ENCODE measurements around the gene CERK. TPM values are rescaled to one million over a fixed set of nuclear protein-coding genes. Genes with fewer than 3 reads are reported as not detected.

Gene CERK
- total RNA-seq, 2 donors from 2014 or later, result 44.8 to 48.0 TPM

- ATAC-seq, result no peak
- H3K9me3 Mint-ChIP-seq, result no peaks in the 10 kb centered on the region
Observed at GRCh38 chr22:46730568-46731245, 7.3 kb downstream of the CERK start.

GRCh38 chr22:46728470-46728869 lies 9.6 kb downstream of the CERK start:
- peaks cover 0 to 7% of the 10 kb centered on the region in 2 donors for H3K36me3 Mint-ChIP-seq
- ATAC-seq (no peak), DNase-seq (ENCODE audit: low spot score in 2 of 2) (no peak)
- H3K9me3 Mint-ChIP-seq, result no peaks in the 10 kb centered on the region
- H3K27ac Mint-ChIP-seq, result peak overlapping the region; percentile 44 to 50

More at GRCh38 chr22:46730568-46731245, 7.3 kb downstream of the CERK start:
- no peak for DNase-seq (ENCODE audit: low spot score in 2 of 2)
- Mint-ChIP-seq H3K27ac (peak overlapping the region; percentile 36 to 85), H3K36me3 (peaks cover 0 to 7% of the 10 kb centered on the region in 2 donors)

DNA sequence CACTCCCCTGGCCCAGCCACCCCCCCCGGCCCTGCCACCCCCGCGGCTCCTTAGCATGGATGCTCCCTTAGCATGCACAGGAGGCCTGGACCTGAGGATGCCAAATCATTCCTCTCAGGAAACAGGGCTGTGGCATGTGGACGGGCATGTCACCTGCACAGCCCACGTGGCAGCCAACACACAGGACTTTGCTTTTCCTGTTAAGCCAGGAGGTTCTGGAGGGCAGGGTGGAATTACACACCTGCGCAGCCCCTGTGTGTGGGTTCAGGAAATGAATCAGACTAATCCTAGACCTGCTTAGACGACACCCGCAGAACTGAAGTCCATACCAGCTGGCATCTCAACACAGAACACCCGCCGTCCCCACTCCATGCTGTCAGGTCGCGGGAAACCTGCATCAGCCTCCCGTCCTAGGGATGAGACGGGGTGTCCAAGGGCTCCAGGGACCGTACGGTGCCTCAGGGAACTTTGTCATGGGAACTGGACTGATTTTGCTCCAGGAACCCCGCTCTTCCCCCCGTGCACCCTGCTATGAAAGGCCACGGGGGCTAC lies 10.2 kb downstream of the CERK start:
- no peak for ATAC-seq
- Mint-ChIP-seq H3K36me3 (peaks cover 0 to 7% of the 10 kb centered on the region in 2 donors), H3K27ac (peak overlapping the region in 1 of 2 donors; percentile 44)

GRCh38 chr22:46726986-46727317 lies 11.1 kb downstream of the CERK start:
- ATAC-seq, result no peak

More for the DNA sequence above, 10.2 kb downstream of the CERK start:
- no peaks in the 10 kb centered on the region for H3K9me3 Mint-ChIP-seq
- DNase-seq (ENCODE audit: low spot score in 2 of 2), result no peak

DNA sequence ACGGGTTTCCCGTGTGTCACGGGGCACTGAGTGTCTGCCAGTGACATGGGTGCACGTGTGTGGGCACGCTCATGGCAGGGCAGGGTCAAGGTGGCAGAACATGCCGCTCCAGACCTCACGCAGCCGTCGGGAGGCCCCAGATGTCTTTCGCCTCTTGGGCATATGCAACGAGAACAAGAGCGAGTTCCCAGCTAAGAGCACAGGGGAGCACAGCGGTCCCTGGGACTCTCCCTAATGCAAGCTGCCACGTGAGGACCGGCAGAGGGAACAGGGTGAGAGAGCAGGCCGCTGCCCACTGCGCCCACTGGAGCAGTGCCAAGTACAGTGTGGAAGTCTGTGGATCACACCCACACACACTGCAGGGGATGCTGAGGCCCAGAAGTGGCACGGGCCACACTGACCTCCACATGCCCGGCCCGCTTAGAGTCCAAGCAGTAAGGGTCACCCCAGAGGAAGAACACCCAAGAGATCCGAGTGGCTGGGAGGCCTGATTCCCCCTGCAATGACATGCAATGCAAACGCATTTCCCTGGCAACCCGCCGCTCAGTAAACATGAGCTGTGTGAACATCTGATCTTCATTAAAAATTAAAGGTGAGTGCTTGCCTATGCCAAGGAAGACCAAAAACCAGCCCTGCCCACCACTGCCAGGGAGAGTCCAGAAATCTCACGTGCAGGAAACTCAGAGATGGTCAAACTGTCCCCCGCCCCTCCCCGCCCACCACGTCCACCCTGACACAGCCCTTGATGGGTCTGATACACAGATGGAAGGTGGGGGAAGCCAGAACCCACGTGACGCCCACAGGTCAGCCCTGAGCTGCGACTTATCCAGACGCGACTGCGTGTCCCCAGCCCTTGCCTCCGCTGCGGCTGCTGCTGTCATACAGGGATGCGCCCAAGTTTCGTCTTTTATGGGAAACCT lies 11.7 kb downstream of the CERK start:
- DNase-seq (ENCODE audit: low spot score in 2 of 2) (no peak), ATAC-seq (no peak)
- Mint-ChIP-seq H3K36me3 (peaks cover 0 to 1% of the 10 kb centered on the region in 2 donors), H3K9me3 (no peaks in the 10 kb centered on the region), H3K27ac (peak overlapping the region in 1 of 2 donors; percentile 22)

More at GRCh38 chr22:46726986-46727317, 11.1 kb downstream of the CERK start:
- Mint-ChIP-seq H3K36me3 (peaks cover 0 to 7% of the 10 kb centered on the region in 2 donors), H3K27ac (no peak overlapping the region), H3K9me3 (no peaks in the 10 kb centered on the region)
- no peak for DNase-seq (ENCODE audit: low spot score in 2 of 2)

- Mint-ChIP-seq H3K36me3 (no peaks in the 10 kb centered on the region), H3K27ac (no peak overlapping the region)
- no peak for ATAC-seq
Observed at GRCh38 chr22:46725096-46725495, 13.0 kb downstream of the CERK start.

GRCh38 chr22:46723882-46724281 lies 14.2 kb downstream of the CERK start:
- ATAC-seq, result no peak
- Mint-ChIP-seq H3K36me3 (peaks cover 0 to 4% of the 10 kb centered on the region in 2 donors), H3K27ac (peak overlapping the region in 1 of 2 donors; percentile 25), H3K9me3 (no peaks in the 10 kb centered on the region)
- DNase-seq (ENCODE audit: low spot score in 2 of 2), result no peak

More at GRCh38 chr22:46725096-46725495, 13.0 kb downstream of the CERK start:
- no peak for DNase-seq (ENCODE audit: low spot score in 2 of 2)
- no peaks in the 10 kb centered on the region for H3K9me3 Mint-ChIP-seq

GRCh38 chr22:46721501-46722085 lies 16.5 kb downstream of the CERK start:
- Mint-ChIP-seq H3K9me3 (no peaks in the 10 kb centered on the region), H3K36me3 (peaks cover 0 to 4% of the 10 kb centered on the region in 2 donors), H3K27ac (peak overlapping the region in 1 of 2 donors; percentile 55)
- DNase-seq (ENCODE audit: low spot score in 2 of 2) (no peak), ATAC-seq (no peak)

GRCh38 chr22:46719921-46720320 lies 18.1 kb downstream of the CERK start:
- Mint-ChIP-seq H3K9me3 (no peaks in the 10 kb centered on the region), H3K36me3 (peaks cover 0 to 4% of the 10 kb centered on the region in 2 donors), H3K27ac (no peak overlapping the region)
- ATAC-seq (no peak), DNase-seq (ENCODE audit: low spot score in 2 of 2) (no peak)

DNA sequence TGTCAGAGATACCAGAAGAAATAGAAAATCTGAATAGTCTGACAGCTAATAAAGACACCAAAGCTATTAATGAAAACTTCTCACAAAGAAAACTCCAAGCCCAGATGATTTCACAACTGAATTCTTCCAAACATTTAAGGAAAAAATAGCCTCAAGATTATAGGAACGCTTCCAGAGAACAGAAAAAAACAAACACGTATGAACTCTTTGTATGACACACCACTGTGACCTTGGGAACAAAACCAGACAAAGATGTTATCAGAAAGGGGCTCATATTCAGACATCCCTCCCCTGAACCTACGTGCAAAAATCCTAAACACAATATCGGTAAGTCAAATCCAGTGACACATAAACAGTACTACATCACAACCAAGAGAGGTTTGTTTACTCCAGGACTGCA lies 23.5 kb downstream of the CERK start:
- Mint-ChIP-seq H3K27ac (peak overlapping the region in 1 of 2 donors; percentile 75), H3K36me3 (peaks cover 0 to 15% of the 10 kb centered on the region in 2 donors), H3K9me3 (no peaks in the 10 kb centered on the region)
- no peak for ATAC-seq
- DNase-seq (ENCODE audit: low spot score in 2 of 2), result no peak

DNA sequence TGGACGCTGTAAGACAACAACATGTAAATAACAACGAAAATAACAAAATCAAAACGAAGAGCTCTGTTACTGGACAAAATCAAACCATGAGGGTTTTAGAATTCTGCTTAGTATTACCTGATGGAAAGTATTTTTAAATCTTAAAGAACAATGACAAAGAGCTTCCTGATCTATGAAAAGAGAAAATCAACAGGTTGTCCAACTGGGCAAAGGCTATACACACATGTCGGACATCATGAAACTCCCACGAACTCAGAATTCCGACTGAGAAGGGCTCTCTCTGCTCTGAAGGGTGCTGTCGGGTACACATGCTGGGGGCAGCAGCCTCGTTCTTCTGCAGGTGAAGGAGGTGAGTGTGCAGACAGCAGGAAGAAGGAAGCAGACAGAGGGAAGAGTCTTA lies 25.8 kb downstream of the CERK start:
- Mint-ChIP-seq H3K9me3 (no peaks in the 10 kb centered on the region), H3K27ac (peak overlapping the region in 1 of 2 donors; percentile 70), H3K36me3 (peaks cover 10 to 15% of the 10 kb centered on the region in 2 donors)
- DNase-seq (ENCODE audit: low spot score in 2 of 2), result no peak
- ATAC-seq, result no peak

DNA sequence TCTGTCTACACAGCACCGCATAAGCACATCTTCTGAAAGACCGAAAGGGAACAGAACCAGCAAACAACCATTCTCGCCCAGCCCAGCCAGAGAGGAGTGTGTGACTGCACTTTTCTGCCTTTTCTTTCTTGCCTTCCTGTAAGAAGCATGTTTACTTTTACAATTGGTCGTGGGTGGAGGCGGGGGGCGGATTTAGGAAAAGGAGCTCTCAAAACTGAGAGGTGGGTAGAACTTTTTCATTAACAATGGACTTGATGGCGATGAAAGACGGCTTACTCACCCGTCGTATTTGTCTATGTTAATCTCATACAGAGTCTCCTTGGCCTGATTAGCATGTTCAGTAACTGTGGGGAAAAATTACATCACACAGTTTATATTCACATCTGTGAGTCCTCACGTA lies 27.2 kb downstream of the CERK start:
- Mint-ChIP-seq H3K27ac (peak overlapping the region in 1 of 2 donors; percentile 77), H3K36me3 (peaks cover 10 to 22% of the 10 kb centered on the region in 2 donors)
- DNase-seq (ENCODE audit: low spot score in 2 of 2), result no peak

DNA sequence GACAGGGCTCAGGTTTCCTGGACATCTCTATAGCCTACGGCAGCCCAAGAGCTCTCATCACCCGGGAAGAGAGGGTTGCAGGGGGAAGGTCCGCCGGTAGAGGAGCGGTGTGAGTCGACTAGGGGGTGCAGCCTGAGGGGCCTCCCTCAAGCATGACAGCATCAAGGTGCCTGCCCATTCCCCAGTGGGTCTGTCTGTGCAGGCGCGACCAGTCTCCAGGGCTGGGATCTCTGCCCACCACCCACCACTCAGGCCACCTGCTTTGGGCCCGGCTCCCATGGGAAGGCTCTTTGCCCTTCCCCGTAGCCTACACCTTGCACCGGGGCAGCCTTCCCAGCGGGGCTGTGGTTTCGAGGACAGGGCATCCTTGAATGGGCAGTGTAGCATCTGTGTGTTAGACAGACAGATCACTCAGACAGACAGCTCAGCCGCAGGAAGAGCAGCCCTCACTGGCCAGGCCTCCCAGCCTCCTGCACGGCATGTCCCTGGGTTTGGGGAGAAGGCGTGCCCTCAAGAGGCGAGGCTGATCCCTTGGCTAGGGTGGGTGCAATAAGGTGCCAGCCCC lies 29.2 kb downstream of the CERK start:
- no peak for ATAC-seq

More for the DNA sequence above, 27.2 kb downstream of the CERK start:
- no peaks in the 10 kb centered on the region for H3K9me3 Mint-ChIP-seq
- ATAC-seq, result no peak

DNA sequence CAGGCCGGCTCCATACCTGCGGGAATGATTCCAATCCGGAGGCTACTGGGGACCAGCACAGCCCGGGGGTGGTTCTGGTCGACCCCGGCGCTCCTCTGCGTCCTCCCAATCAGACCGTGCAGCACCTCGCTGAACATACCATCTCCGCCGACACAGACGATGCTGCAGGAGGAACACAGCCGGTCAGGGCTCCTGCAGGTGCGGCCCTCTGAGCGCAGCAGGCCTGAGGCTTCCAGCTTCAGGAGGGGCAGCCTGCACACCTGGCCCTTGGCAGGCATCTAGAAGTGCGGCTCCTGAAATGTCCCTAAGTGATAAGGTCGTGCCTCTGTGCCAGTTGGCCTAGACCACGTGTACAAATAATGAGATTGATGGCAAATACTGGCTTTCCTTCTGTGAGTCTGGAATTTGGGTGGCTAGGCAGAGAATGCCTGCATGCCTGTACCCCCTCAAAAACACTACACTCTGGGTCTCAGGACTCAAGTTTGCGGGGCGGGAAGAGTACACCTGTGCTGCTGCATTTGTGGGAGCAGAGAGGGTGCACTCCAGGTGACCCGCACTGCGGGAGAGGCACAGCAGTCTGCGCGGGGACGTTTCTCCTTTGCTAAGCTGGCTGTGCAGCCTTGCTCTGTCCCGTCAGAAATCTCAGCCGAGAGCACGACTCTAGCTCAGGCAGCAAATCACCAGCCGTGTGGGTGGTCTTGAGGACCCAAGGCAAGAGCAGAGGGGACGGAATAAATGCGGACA lies 30.1 kb downstream of the CERK start:
- Mint-ChIP-seq H3K27ac (peak overlapping the region in 1 of 2 donors; percentile 35), H3K9me3 (no peaks in the 10 kb centered on the region), H3K36me3 (peaks cover 10 to 27% of the 10 kb centered on the region in 2 donors)
- ATAC-seq (no peak), DNase-seq (ENCODE audit: low spot score in 2 of 2) (no peak)

More for the DNA sequence above, 29.2 kb downstream of the CERK start:
- H3K27ac Mint-ChIP-seq, result peak overlapping the region in 1 of 2 donors; percentile 35
- DNase-seq (ENCODE audit: low spot score in 2 of 2), result no peak
- H3K36me3 Mint-ChIP-seq, result peaks cover 10 to 27% of the 10 kb centered on the region in 2 donors
- H3K9me3 Mint-ChIP-seq, result no peaks in the 10 kb centered on the region

DNA sequence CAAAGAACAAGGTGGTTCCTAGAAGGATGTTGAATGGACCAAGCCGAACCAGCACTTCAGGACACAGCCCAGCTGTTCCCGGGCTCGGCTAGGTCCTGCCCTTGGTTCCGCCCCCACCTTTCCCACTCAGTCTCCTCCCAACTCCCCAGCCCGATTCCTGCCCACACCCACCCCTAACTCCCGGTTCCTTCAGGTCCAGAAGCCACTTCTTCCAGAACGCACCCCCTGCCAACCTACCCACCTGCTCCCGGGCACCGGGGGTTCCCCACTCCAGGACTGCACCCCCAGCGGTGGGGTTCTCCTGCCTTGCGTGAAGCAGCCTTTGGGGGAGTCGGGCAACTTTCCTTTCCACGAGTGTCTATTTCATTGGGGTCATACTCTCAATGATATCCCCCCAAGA lies 30.7 kb downstream of the CERK start:
- Mint-ChIP-seq H3K27ac (peak overlapping the region in 1 of 2 donors; percentile 18), H3K36me3 (peaks cover 10 to 25% of the 10 kb centered on the region in 2 donors), H3K9me3 (no peaks in the 10 kb centered on the region)
- no peak for ATAC-seq
- no peak for DNase-seq (ENCODE audit: low spot score in 2 of 2)

- DNase-seq (ENCODE audit: low spot score in 2 of 2) (no peak), ATAC-seq (no peak)
- H3K27ac Mint-ChIP-seq, result peak overlapping the region in 1 of 2 donors; percentile 90
- no peaks in the 10 kb centered on the region for H3K9me3 Mint-ChIP-seq
- H3K36me3 Mint-ChIP-seq, result peaks cover 10 to 19% of the 10 kb centered on the region in 2 donors
Observed at GRCh38 chr22:46706060-46706459, 32.0 kb downstream of the CERK start.
